Measurements from ENCODE around the gene STX1A.
"Not testable (repeated sequence)": the region's sequence is repeated elsewhere in the genome, so short reads cannot be mapped to it uniquely, and the experiment has no call there.

- not testable (repeated sequence) for TF ChIP-seq NRF1 (IDR thresholded peaks at IDR 0.05; ENCODE audit: low read depth, low read length); ATF2 (IDR thresholded peaks at IDR 0.05; ENCODE audit: low read length); JUND (IDR thresholded peaks at IDR 0.05; ENCODE audit: low read length); SIN3A (conservative IDR thresholded peaks at IDR 0.05 in 1 of 2, IDR thresholded peaks at IDR 0.05 in 1 of 2; ENCODE audit: low read depth in 1 of 2, low read length in 2 of 2); POLR2AphosphoS5 (IDR thresholded peaks at IDR 0.05; ENCODE audit: low read depth, low read length); RBBP5 (IDR thresholded peaks at IDR 0.05; ENCODE audit: borderline replicate concordance, low read depth, low read length); GABPA (IDR thresholded peaks at IDR 0.05; ENCODE audit: borderline replicate concordance, insufficient read depth, low read length); JUN (IDR thresholded peaks at IDR 0.05; ENCODE audit: low read depth, low read length); SP1 (IDR thresholded peaks at IDR 0.05; ENCODE audit: low read depth, low read length)
Observed at GRCh38 chr7:73722182-73722581, 2.7 kb upstream of the STX1A start.

Measured in H1 (cell line).